GM18907 (cell line): ENCODE results near the gene CAMKMT.

Experiments
- ATAC-seq: cut with Tn5 transposase; IDR thresholded peaks from one replicate; pipeline ENCODE4 v1.9.1; 2021; ENCODE audit warnings: mild to moderate bottlenecking, moderate library complexity; ENCODE audit not compliant: unreplicated experiment

CAMKMT gene

DNA sequence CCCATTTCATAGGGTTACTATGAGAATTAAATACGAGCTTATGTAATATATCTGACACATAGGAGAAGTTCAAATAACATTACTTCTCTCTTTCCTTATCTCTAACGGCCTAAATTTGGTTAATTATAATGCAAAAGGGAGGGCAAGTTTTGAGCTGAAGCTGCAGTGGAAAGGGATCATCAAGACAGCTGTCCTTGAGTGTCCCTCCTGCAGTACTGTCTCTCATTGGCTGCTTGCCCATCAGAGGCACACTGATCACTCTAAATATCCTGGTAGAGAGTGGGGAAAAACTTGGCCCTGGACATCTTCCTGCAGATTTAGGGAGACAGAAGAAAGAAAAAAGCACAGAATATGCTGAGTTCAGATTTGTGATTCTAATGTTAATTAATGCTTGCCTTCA lies 186.0 kb downstream of the CAMKMT start:
- ATAC-seq = no peak

DNA sequence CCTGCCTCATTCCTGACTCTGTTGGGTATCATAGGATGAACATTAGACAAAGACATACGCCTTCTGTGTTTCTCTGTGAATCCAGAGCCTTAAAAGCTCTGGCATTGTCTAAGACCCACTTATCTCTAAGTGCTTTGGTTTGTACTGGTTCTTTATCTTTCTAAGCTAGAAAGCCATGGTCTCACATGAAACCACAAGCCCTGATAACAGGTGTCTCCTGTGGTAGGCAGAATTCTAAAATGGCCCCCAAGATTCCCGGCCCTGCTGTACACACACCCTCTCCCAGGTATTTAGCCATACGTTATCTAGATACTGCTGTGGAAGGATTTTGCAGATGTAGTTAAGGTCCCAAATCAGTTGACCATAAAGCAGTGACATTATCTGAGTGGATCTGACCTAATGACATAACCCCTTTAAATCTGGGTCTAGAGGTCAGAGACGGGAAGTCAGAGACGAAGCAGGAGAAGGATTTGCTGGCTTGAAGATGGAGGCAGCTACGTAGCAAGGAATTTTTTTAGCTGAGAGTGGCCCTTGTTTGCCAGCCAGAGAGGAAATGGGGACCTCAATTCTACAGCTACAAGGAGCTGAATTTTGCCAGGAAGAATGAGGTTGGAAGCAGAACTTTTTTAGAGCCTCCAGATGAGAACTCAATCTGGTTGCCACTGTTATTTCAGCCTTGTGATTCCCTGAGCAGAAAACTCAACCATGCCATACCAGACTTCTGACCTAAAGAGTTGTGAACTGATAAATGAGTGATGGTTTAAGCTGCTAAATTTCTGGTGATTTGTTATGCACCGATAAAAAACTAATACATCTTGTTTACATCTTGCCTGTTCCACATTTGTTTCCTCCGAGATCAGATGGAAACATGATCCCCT lies 186.7 kb downstream of the CAMKMT start:
- no peak for ATAC-seq

- no peak for ATAC-seq
These were observed 187.3 kb downstream of the CAMKMT start for GRCh38 chr2:44549099-44549471.

DNA sequence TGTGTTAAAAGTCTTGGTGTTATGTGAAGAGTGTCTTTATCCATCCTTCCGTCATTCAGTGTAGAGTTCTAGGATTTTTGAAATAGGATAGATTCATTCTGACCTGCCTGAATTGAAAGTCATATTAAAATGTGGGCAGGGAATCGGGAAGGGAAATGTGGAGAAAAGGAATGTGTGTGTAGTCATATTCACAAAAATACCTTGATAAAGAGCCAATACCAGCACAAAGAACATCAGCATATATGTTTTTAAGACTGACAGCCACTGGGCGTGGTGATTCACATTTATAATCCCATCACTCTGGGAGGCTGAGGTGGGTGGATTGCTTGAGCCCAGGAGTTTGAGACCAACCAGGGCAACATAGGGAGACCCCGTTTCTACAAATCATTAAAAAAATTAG lies 188.1 kb downstream of the CAMKMT start:
- ATAC-seq = no peak

- no peak for ATAC-seq
These were observed 188.8 kb downstream of the CAMKMT start for GRCh38 chr2:44550561-44550960.

- no peak for ATAC-seq
These were observed 189.8 kb downstream of the CAMKMT start for GRCh38 chr2:44551497-44551896.

DNA sequence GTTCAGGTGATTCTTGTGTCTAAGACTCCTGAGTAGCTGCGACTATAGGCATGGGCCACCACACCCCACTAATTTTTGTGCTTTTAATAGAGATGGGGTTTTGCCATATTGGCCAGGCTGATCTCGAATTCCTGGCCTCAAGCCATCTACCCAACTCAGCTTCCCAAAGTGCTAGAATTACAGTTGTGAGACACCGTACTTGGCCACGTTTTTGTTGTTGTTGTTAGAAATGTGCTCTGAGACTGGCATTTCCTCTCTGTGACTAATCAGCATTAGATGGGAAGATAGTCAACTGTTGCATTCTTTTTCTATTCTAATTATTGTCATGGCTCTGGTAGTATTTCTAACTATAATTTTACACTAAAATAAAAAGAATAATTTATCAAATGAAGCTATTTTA lies 191.7 kb downstream of the CAMKMT start:
- ATAC-seq = no peak

GRCh38 chr2:44555700-44556099 lies 194.0 kb downstream of the CAMKMT start:
- no peak for ATAC-seq

DNA sequence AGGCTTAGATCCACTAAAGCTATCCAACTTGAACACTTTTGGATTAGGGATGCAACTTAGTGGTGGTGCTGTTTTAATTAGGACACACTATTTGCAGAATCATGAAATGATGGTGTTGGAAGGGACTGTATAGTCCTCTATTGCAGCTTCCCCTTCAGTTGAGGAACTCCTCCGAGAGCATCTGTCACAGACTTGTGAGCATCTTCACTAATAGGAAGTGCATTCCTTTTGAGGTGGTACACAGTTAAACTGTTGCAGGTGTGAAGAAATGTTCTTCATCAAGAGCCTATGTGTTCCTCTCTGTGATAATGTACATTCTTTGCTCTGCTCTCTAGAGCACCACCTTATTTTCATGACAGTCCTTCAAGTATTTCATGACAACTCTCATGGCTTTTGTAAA lies 197.4 kb downstream of the CAMKMT start:
- no peak for ATAC-seq

DNA sequence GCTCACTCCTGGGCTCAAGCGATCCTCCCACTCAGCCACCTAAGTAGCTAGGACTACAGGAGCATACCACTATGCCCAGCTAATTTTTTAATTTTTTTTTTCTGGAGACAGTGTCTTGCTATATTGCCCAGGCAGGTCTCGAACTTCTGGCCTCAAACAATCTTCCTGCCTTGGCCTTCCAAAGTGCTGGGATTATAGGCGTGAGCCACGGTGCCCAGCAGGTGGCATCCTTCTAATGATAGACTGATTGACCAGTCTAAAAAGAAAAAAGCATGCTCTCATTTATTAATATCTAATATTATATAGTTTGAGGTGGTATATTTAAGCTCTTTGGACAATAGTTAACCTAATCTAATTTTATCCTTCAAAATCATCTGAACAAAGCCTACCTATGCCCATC lies 198.6 kb downstream of the CAMKMT start:
- no peak for ATAC-seq

- no peak for ATAC-seq
These were observed 199.2 kb downstream of the CAMKMT start for GRCh38 chr2:44560941-44561340.

GRCh38 chr2:44562737-44563136 lies 201.0 kb downstream of the CAMKMT start:
- no peak for ATAC-seq

DNA sequence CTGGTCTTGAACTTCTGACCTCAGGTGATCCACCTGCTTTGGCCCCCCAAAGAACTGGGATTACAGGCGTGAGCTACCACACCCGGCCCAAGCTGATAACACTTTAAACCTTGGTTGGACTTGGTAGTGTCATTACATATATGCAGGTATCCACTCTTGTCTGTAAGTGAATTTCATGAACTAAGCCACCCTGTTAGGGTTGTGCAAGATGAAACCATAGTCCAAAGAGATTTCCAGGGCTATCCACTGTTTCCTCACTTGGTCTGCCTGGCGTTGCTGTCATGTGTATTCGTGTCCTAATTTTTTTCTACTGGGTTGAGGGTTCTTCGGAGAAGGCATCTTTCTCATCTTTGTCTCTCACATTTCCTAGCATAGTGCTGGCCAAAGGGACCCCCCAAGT lies 203.0 kb downstream of the CAMKMT start:
- ATAC-seq = no peak

DNA sequence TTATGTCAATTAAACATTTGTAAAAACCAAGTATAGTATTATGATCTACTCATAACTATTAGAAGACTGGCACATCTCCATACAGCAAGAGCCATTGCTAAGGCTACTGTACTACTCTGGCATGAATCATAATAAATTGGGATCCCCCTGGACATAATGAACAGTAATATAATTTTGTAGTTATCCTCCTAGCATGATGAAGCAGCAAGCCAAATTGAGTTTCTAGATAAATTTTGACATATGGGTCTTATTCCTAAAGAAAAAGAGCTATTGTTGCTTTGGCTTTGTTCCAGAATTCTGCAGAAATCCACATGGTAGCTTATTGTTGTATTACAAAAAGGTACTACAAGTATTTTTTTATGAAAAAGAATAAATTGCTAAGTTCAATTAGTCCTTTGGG lies 204.3 kb downstream of the CAMKMT start:
- no peak for ATAC-seq

DNA sequence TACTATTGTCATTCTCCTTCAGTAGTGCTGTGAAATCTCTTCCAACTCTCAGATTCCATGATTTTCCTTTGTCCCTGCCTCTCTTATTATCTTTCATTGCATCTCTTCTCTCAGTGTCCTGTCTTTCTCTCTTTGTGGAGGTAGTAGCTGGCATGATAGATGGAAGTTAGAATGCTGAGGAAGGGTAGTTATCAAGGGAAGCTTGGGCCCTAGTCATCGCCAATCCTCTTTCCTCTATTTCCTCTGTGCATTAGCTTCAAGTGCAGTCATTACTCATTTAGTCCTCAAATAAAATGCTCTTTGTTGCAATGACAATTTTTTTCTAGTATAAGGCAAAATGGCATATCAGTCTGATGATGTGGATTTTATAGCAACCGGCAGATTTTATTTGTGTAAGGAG lies 207.7 kb downstream of the CAMKMT start:
- no peak for ATAC-seq

DNA sequence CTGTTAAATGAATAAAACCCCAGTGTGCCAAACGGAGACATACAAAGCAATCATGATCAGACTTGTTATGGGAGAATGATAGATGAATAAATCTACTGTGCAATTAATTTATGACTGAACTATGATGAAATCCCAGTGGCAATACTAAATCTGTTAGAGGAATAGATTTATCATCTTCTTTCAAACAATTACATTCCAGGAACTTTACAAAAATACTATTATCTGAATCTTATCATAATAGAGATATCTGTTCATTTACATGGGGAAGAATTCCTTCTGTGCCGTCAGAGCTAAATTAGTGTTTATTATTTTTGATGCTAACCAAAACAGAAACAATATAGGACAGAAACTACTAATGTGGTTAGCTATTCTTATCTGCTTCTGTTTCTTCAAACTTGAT lies 208.5 kb downstream of the CAMKMT start:
- ATAC-seq = no peak

DNA sequence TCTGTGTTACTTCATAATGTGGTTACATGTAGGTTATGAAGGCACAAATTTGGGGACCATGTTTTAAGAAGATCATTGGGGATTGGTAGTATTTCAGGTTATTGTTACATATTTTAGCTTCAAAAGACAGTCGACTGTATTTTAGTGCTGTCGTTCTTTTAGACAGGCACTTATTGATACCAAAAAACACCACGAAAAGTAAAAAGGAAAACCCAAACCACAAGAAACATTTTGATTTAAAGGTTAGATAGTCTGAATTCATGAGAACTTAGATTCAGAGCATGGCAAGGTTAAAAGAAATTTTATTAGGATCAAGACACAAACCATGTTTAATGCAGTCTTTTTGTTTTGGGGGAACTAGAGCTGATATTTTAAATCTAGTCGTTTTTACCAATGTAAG lies 209.0 kb downstream of the CAMKMT start:
- no peak for ATAC-seq

- no peak for ATAC-seq
These were observed 210.6 kb downstream of the CAMKMT start for GRCh38 chr2:44572196-44572900.

DNA sequence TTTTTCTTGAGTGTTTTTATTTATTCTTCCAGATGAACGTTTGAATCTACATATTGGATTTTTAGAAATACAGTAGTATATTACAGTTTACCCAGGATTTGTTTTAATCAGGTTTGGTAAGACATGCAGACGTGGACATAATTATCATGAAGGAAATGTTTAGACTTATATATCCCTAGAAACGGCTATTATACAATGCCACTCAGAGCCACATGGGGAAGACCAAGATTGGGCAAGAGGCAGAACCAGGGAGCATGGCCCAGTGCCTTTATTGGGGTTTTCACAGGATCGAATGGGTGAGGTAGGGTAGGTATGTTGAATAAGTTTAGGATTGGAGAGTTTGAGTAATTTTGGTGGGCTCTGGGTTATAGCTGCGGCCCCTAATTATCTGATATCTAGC lies 212.2 kb downstream of the CAMKMT start:
- no peak for ATAC-seq

DNA sequence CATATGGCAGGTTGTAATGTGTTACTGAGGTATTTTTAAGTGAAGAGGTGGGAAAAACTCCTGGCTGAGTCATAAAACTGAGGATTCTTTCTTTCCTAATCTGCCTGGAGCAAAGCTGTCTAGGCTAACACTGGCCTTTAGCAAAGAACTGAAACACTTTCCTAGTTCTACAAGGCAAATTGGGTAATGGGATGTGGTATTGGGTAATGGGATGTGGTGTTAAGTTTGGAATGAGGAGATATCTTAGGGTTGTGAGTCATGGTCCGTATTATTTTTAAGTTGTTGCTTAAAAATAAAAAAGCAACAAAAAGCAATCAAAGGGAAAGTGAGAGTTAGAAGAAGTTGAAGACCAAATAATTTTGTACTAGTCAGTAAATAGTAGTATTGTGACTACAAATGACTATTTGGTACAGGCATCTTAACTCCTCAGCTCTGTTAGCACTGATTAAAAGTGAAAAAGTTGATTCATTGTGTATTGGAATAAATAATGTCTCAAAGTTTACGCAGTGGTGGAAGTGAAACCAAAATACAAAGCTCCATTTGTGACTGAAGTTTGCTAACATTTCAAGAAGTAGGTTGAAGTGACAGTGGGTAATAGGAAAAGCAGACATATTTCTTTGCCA lies 216.8 kb downstream of the CAMKMT start:
- ATAC-seq = no peak

DNA sequence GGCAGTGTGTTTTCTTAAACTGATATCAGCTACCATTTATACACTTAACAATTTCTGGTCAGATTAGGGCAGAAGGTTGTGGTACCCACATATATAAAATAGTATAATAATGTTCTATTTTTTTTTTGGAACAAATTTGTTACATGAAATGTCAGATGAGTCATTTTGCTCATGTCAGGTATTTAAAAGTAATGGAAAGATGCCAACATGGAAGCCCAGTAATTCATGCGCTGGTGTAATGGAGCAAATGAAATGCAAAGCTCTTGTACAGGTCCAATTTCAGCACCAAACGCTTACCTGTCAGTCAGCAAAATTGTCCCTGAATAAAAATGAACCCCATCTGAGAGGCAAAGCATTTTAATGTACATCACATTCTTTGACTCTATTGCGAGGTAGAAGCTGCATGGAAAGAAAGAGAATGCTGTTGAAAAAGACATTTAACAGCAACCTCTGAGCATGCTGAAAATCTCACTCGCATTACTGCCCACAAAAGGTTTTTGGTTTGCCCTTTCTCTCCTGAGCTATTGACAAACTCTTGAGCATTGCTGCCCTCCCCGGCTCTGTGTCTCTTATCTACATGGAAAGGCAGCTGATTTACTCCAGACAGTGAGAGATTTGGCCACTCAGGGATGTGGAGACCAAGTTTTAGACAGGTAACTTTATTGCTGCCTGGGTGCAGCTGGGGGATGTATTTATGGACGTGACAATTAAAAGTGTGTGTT lies 217.5 kb downstream of the CAMKMT start:
- no peak for ATAC-seq
